SK-MEL-5 (cell line): ENCODE results near the gene NUDT7. TPM values are rescaled to one million over a fixed set of nuclear protein-coding genes. Genes with fewer than 3 reads are reported as not detected.

Experiments used
- DNase-seq: peaks from one replicate; pipeline ENCODE4 v3.0.0-alpha.2; 2016; ENCODE audit warnings: low read depth, low spot score
- in situ Hi-C: cut with HindIII; loops from 2 replicates; pipeline ENCODE4 v1.10.0; 2016; ENCODE audit warnings: low sequenced_read_pairs, high pct_unique_total_duplicates, low pct_unique_long_range_greater_than_20kb
- total RNA-seq: library from RNA; depleted of rRNA; stranded (reverse); fragments of >200 nt; shearing (Covaris generic); gene quantifications from 2 replicates; pipeline ENCODE4 v1.2.3, GENCODE V29; 2014

The NUDT7 gene
- total RNA-seq, 1 experiment from 2014 or later, result 6.7 TPM

- DNase-seq, result no peak
- in situ Hi-C loops, result no loop called here
Measured at GRCh38 chr16:77760800-77761199, 38.5 kb downstream of the NUDT7 start.

GRCh38 chr16:77761204-77761603 lies 38.9 kb downstream of the NUDT7 start:
- DNase-seq, result no peak
- in situ Hi-C loops, result no loop called here

GRCh38 chr16:77762262-77762661 lies 39.9 kb downstream of the NUDT7 start:
- in situ Hi-C loops, result no loop called here
- DNase-seq, result no peak

GRCh38 chr16:77763994-77764393 lies 41.7 kb downstream of the NUDT7 start:
- no peak for DNase-seq
- in situ Hi-C loops, result no loop called here

- in situ Hi-C loops, result no loop called here
- DNase-seq, result no peak
Measured at GRCh38 chr16:77767211-77767610, 44.9 kb downstream of the NUDT7 start.

GRCh38 chr16:77767826-77768225 lies 45.5 kb downstream of the NUDT7 start:
- in situ Hi-C loops, result no loop called here
- DNase-seq, result no peak

- in situ Hi-C loops, result no loop called here
- no peak for DNase-seq
Measured at GRCh38 chr16:77775911-77776909, 53.9 kb downstream of the NUDT7 start.

GRCh38 chr16:77777745-77778144 lies 55.4 kb downstream of the NUDT7 start:
- in situ Hi-C loops, result no loop called here
- DNase-seq, result no peak

- in situ Hi-C loops, result no loop called here
Measured at GRCh38 chr16:77780378-77780837, 58.1 kb downstream of the NUDT7 start.

GRCh38 chr16:77781091-77781490 lies 58.8 kb downstream of the NUDT7 start:
- no peak for DNase-seq
- in situ Hi-C loops, result no loop called here

More at GRCh38 chr16:77780378-77780837, 58.1 kb downstream of the NUDT7 start:
- no peak for DNase-seq

- in situ Hi-C loops, result no loop called here
- peak; percentile 9 for DNase-seq
Measured at GRCh38 chr16:77782694-77783093, 60.4 kb downstream of the NUDT7 start.

- no peak for DNase-seq
- in situ Hi-C loops, result no loop called here
Measured at GRCh38 chr16:77784441-77785372, 62.4 kb downstream of the NUDT7 start.

GRCh38 chr16:77785373-77785764 lies 63.1 kb downstream of the NUDT7 start:
- in situ Hi-C loops, result no loop called here
- no peak for DNase-seq

- in situ Hi-C loops, result no loop called here
- DNase-seq, result no peak
Measured at GRCh38 chr16:77786186-77786847, 64.0 kb downstream of the NUDT7 start.

- DNase-seq, result no peak
- in situ Hi-C loops, result no loop called here
Measured at GRCh38 chr16:77787452-77787851, 65.1 kb downstream of the NUDT7 start.

- DNase-seq, result no peak
- in situ Hi-C loops, result no loop called here
Measured at GRCh38 chr16:77788181-77789084, 66.1 kb downstream of the NUDT7 start, which contains the start of gene VAT1L. Gene VAT1L, plus strand, starts transcription at chr16:77788564. Its CDS starts 119 bp downstream, at chr16:77788683.
